Neuronal stem cell (in vitro differentiated cells): ENCODE measurements around the gene SETMAR.

ENCODE experiments used
- DNase-seq: peaks from one replicate; pipeline ENCODE4 v3.0.0-alpha.2; 2013; ENCODE audit warnings: low spot score
- H2AFZ ChIP-seq: one replicate; pipeline ENCODE4 v1.6.1; 2013; ENCODE audit warnings: mild to moderate bottlenecking, low read length, inconsistent platforms
- H2AK5ac ChIP-seq: 2 replicates; pipeline ENCODE4 v1.6.1; 2013; ENCODE audit warnings: low read depth, mild to moderate bottlenecking, inconsistent platforms, low read length, moderate library complexity, mixed read lengths
- H2BK120ac ChIP-seq: 2 replicates; pipeline ENCODE4 v1.6.1; 2013; ENCODE audit warnings: low read depth, mild to moderate bottlenecking, inconsistent platforms, low read length, moderate library complexity, mixed read lengths
- H2BK12ac ChIP-seq: one replicate; pipeline ENCODE4 v1.6.1; 2013; ENCODE audit warnings: low read length, inconsistent platforms
- H2BK15ac ChIP-seq: 2 replicates; pipeline ENCODE4 v1.6.1; 2013; ENCODE audit warnings: mild to moderate bottlenecking, low read length, inconsistent platforms, mixed read lengths
- H2BK5ac ChIP-seq: one replicate; pipeline ENCODE4 v1.6.1; 2013; ENCODE audit warnings: inconsistent platforms, mild to moderate bottlenecking, low read length, moderate library complexity
- H3K14ac ChIP-seq: one replicate; pipeline ENCODE4 v1.6.1; 2013; ENCODE audit warnings: low read length, inconsistent platforms
- H3K18ac ChIP-seq: 2 replicates; pipeline ENCODE4 v1.6.1; 2013; ENCODE audit warnings: low read length, inconsistent platforms
- H3K23ac ChIP-seq: 2 replicates; pipeline ENCODE4 v1.6.1; 2013; ENCODE audit warnings: low read depth, mild to moderate bottlenecking, mixed read lengths, low read length, inconsistent platforms; ENCODE audit not compliant: poor library complexity
- H3K27ac ChIP-seq: replicated peaks from 3 replicates; pipeline ENCODE4 v1.5.1; 2013; ENCODE audit warnings: low read length, inconsistent platforms
- H3K27me3 ChIP-seq, 3 experiments: 2 replicates each; pipeline ENCODE4 v1.6.1; 2013; ENCODE audit warnings: low read length in 3 of 3, mild to moderate bottlenecking in 2 of 3, inconsistent platforms in 1 of 3, low read depth in 1 of 3, mixed read lengths in 1 of 3, moderate library complexity in 1 of 3; ENCODE audit not compliant: control insufficient read depth in 3 of 3, insufficient read depth in 3 of 3
- H3K36me3 ChIP-seq, 2 donors: replicated peaks in 1 of 2; 2 replicates each; pipeline ENCODE4 v1.6.1; 2013; ENCODE audit warnings: low read length in 2 of 2; ENCODE audit not compliant: control insufficient read depth in 2 of 2, insufficient read depth in 2 of 2
- H3K4ac ChIP-seq: 2 replicates; pipeline ENCODE4 v1.6.1; 2013; ENCODE audit warnings: inconsistent platforms, mild to moderate bottlenecking, low read length, moderate library complexity
- H3K4me1 ChIP-seq, 2 donors: 1 replicate in 1 of 2; 2 replicates in 1 of 2; pipeline ENCODE4 v1.6.1; 2013; ENCODE audit warnings: low read length in 2 of 2, low read depth in 1 of 2; ENCODE audit not compliant: control insufficient read depth in 2 of 2, insufficient read depth in 1 of 2
- H3K4me2 ChIP-seq: one replicate; pipeline ENCODE4 v1.6.1; 2013; ENCODE audit warnings: mild to moderate bottlenecking, low read length, inconsistent platforms; ENCODE audit not compliant: insufficient read depth, poor library complexity, severe bottlenecking
- H3K4me3 ChIP-seq, 2 donors: 2 replicates each; pipeline ENCODE4 v1.5.1; 2013; ENCODE audit warnings: low read length in 2 of 2, mild to moderate bottlenecking in 2 of 2, inconsistent platforms in 1 of 2, moderate library complexity in 1 of 2
- H3K79me1 ChIP-seq: one replicate; pipeline ENCODE4 v1.6.1; 2013; ENCODE audit warnings: low read depth, mild to moderate bottlenecking, inconsistent platforms, low read length, moderate library complexity
- H3K9ac ChIP-seq: one replicate; pipeline ENCODE4 v1.6.1; 2013; ENCODE audit warnings: mild to moderate bottlenecking, low read depth, low read length, inconsistent platforms; ENCODE audit not compliant: poor library complexity
- H3K9me3 ChIP-seq, 2 donors: replicated peaks in 1 of 2; 2 replicates each; pipeline versions ENCODE3 to v1.6.1; 2013; ENCODE audit warnings: low read length in 2 of 2, mild to moderate bottlenecking in 2 of 2, inconsistent platforms in 1 of 2, low read depth in 1 of 2, mixed read lengths in 1 of 2, moderate library complexity in 1 of 2; ENCODE audit not compliant: control insufficient read depth in 2 of 2, insufficient read depth in 1 of 2
- H4K8ac ChIP-seq: one replicate; pipeline ENCODE4 v1.6.1; 2013; ENCODE audit warnings: low read depth, mild to moderate bottlenecking, inconsistent platforms, low read length, moderate library complexity
- H4K91ac ChIP-seq: one replicate; pipeline ENCODE4 v1.6.1; 2013; ENCODE audit warnings: low read length, low read depth, mild to moderate bottlenecking, inconsistent platforms; ENCODE audit not compliant: poor library complexity
- WGBS, 2 donors: extraction: QIAGEN DNeasy Blood & Tissue Kit; methylation state at CpG; one replicate each; pipeline ENCODE4 v1.1.7; 2013; ENCODE audit warnings: missing lambda C conversion rate in 2 of 2, mixed read lengths in 1 of 2; ENCODE audit not compliant: insufficient read length in 2 of 2, insufficient replicate concordance in 1 of 2; ENCODE audit errors: extremely low coverage in 2 of 2; 5-methylcytosine and 5-hydroxymethylcytosine counted together

The SETMAR gene

DNA sequence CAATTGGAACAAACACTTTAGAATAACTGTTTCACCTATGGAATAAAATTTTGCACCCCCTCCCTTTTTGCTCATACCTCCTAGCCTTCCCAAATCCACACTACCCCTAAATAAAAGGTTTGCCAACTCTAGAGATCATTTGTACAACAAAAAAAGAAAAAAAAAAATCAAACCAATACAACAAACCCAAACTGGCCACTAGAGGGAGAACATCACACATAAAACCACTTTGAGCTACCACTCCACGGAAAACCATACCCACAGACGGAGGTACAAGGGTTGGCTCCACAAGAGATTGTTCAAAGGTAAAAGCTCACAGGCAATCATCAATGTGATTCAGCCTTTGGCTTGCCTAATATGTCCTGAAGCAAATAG lies 47.6 kb downstream of the SETMAR start:
- Histone ChIP-seq H3K79me1 (no peaks in the 10 kb centered on the region), H3K4me1 (no peaks in the 10 kb centered on the region), H3K14ac (no peak overlapping the region), H3K27ac (no peak overlapping the region), H2AFZ (no peak overlapping the region), H3K9me3 (no peaks in the 10 kb centered on the region), H3K4me2 (no peak overlapping the region), H3K23ac (no peak overlapping the region), H2AK5ac (no peak overlapping the region), H3K4me3 (no peak overlapping the region), H2BK15ac (no peak overlapping the region), H3K27me3 (no peaks in the 10 kb centered on the region), H2BK120ac (no peak overlapping the region), H4K8ac (no peak overlapping the region), H4K91ac (no peak overlapping the region), H3K9ac (no peak overlapping the region), H3K18ac (no peak overlapping the region), H2BK5ac (no peak overlapping the region), H3K36me3 (no peaks in the 10 kb centered on the region), H2BK12ac (no peak overlapping the region), H3K4ac (no peak overlapping the region)
- DNase-seq = peak; percentile 43
- no CpG with 5 or more reads among the region's 2 CpGs for WGBS, 2 donors

DNA sequence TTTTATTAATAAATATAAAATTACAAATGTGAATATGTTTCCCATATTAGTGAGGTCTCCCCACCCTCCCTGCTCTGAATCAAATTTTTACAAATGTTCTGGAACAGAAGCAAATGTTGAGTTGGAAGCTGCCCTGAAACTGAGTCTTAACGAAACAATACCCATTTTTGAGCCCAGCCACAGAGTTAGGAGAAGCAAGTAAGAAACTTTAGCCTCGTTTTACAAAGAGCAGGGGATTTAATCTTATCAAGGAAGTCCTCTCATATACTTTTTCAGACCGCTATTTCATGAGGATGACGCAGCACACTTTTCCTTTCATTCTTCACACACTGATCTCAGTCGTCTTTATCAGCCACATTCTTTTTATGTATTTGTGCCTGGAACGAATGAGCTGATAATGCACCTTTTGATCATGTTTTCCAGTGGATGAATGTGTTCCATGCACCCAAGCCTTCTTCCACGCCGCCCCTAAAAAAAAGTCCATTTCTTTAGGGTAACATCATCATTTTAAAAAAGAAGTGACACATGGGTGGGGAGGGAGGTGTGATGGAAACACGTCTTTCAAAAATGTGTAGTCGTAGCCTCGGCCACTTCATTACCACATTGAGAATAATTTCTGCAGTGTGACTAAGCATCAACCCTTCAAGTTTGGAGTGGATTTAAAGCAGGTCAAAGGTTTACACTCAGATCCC lies 48.1 kb downstream of the SETMAR start:
- Histone ChIP-seq H2BK15ac (no peak overlapping the region), H2BK12ac (no peak overlapping the region), H2BK120ac (no peak overlapping the region), H3K9me3 (no peaks in the 10 kb centered on the region), H4K8ac (no peak overlapping the region), H3K79me1 (no peaks in the 10 kb centered on the region), H3K4ac (no peak overlapping the region), H2BK5ac (no peak overlapping the region), H3K14ac (no peak overlapping the region), H4K91ac (no peak overlapping the region), H3K4me3 (no peak overlapping the region), H3K18ac (no peak overlapping the region), H3K23ac (no peak overlapping the region), H2AFZ (no peak overlapping the region), H3K9ac (no peak overlapping the region), H3K27me3 (no peaks in the 10 kb centered on the region), H3K36me3 (no peaks in the 10 kb centered on the region), H2AK5ac (no peak overlapping the region), H3K4me2 (no peak overlapping the region), H3K27ac (no peak overlapping the region), H3K4me1 (no peaks in the 10 kb centered on the region)
- no CpG with 5 or more reads among the region's 11 CpGs for WGBS, 2 donors
- no peak for DNase-seq

DNA sequence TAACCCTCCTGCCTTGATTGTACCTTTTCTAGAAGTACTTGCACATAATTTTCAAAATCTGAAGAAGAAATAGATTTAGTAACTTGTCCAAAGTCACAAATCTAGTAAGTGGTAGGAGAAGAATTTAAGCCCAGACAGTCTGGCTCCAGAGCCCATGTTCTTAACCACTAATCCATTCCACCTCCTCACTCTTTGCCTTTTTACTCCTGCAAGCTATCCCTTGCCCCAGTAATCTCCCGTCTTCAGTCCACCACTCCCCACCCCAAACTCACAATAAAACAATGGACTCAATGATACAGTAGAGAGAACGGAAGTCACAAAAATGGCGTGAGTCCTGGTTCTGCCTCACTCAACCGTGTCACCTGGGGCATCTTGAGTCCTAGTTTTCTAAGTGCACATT lies 48.7 kb downstream of the SETMAR start:
- no peaks in the 10 kb centered on the region for H3K27me3 ChIP-seq
- H3K23ac ChIP-seq = no peak overlapping the region
- no CpG with 5 or more reads among the region's 4 CpGs for WGBS, 2 donors
- H4K91ac ChIP-seq = no peak overlapping the region
- H3K79me1 ChIP-seq = no peaks in the 10 kb centered on the region
- no peak overlapping the region for H3K4ac ChIP-seq
- H3K4me3 ChIP-seq = no peak overlapping the region
- H3K14ac ChIP-seq = no peak overlapping the region
- H2AK5ac ChIP-seq = no peak overlapping the region
- no peaks in the 10 kb centered on the region for H3K36me3 ChIP-seq
- H3K18ac ChIP-seq = no peak overlapping the region
- no peak for DNase-seq
- H2BK15ac ChIP-seq = no peak overlapping the region
- no peak overlapping the region for H2BK12ac ChIP-seq
- H2AFZ ChIP-seq = no peak overlapping the region
- H2BK5ac ChIP-seq = no peak overlapping the region
- H3K4me2 ChIP-seq = no peak overlapping the region
- no peak overlapping the region for H4K8ac ChIP-seq
- H3K27ac ChIP-seq = no peak overlapping the region
- no peaks in the 10 kb centered on the region for H3K9me3 ChIP-seq
- H2BK120ac ChIP-seq = no peak overlapping the region
- H3K9ac ChIP-seq = no peak overlapping the region
- H3K4me1 ChIP-seq = no peaks in the 10 kb centered on the region

DNA sequence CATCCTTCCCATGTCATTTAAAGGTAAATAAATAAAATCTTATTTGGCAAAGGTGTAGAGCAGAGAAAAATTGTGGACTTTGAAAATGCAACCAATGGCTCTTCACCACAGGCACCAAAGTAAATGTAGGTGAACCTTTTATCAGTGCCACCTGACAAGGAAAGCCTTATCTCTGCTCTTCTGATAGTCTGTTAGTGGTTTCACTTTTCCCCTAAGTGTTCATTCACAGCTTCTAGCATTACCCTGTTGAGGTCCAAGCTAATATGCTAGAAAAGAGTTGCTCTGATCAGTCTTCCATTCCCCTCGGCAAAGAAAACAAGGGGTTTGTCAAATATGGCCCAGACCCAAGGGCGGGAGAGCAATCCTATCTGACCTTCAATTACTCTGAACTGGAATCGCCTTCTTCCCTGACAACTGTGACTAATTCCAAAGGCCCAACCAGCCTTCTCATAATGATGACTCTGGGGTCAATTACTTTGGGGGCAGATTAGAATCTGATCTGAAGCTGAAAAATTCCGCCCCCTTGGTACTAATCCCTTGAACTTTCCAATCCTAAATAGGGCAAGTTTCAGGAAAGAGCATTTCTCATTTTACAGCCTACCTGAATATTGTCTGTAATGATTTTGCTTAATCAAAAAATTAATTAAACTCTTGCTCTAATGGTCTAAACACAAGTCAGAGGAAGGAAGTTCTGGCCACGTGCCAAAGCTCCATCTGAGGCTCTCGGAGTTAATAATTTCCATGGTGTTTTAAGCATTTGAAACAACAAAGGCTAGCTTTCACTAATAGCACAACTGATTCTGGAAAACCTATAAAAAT lies 52.4 kb downstream of the SETMAR start:
- H2BK120ac ChIP-seq = no peak overlapping the region
- no peak overlapping the region for H3K9ac ChIP-seq
- H3K4me3 ChIP-seq = no peak overlapping the region
- H3K14ac ChIP-seq = no peak overlapping the region
- H4K8ac ChIP-seq = no peak overlapping the region
- H2BK5ac ChIP-seq = no peak overlapping the region
- H2BK12ac ChIP-seq = no peak overlapping the region
- WGBS, 2 donors = no CpG with 5 or more reads among the region's 6 CpGs
- no peaks in the 10 kb centered on the region for H3K36me3 ChIP-seq
- H2AK5ac ChIP-seq = no peak overlapping the region
- H3K79me1 ChIP-seq = no peaks in the 10 kb centered on the region
- H3K9me3 ChIP-seq = no peaks in the 10 kb centered on the region
- no peak overlapping the region for H4K91ac ChIP-seq
- H2BK15ac ChIP-seq = no peak overlapping the region
- H3K27me3 ChIP-seq = no peaks in the 10 kb centered on the region
- DNase-seq = no peak
- H3K23ac ChIP-seq = no peak overlapping the region
- H3K4me2 ChIP-seq = no peak overlapping the region
- H3K4ac ChIP-seq = no peak overlapping the region
- no peak overlapping the region for H2AFZ ChIP-seq
- H3K18ac ChIP-seq = no peak overlapping the region
- H3K4me1 ChIP-seq = no peaks in the 10 kb centered on the region
- no peak overlapping the region for H3K27ac ChIP-seq
